GM03348 (cell line): ENCODE data around the gene ELP2.
A peak's percentile ranks its signal among the peaks of the same experiment; 100 is the strongest.
"Not testable (repeated sequence)": the region's sequence is repeated elsewhere in the genome, so short reads cannot be mapped to it uniquely, and the experiment has no call there.

Experiments
- DNase-seq: peaks from one replicate; pipeline ENCODE4 v3.0.0; 2012; ENCODE audit warnings: low spot score

ELP2 gene

DNA sequence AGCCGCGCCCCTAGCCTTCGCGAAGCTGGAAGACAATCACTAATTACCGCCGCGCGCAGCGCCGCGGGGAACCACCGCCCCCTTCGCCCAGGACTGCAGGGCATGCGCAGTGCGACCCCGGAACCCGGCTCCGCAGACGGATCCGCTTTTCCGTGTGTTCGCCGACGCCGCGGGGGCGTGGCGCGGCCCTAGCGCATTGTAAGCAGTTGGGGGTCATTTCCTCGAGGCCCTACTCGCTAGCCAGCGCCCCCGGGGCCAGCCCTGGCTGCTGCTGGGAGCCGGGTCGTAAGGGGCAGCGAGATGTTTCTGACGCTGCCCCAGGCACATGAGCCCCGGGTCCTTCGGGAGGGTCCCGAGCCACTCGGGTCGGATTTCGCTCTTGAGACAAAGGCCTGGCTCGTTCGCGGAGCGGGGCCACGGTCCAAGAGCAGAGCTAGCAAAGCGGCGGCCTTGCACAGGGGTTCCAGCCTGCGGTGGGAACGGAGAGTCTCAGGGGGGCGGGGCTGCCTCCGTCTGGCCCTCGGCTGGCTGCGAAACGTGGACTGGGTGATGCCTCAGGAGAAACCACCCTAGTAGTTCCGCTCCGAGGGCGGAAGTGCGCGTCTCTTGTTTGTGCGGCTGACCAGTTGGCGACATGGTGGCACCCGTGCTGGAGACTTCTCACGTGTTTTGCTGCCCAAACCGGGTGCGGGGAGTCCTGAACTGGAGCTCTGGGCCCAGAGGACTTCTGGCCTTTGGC is at the start of gene ELP2, which contains the start of gene SLC39A6:
Gene ELP2 (plus strand): TSS at position 600 of the 739 bp plus-strand sequence. CDS start 35 bp downstream, at position 635.
Gene SLC39A6 (minus strand): TSS at position 41 of the 739 bp plus-strand sequence. CDS start 2,333 bp downstream, outside the sequence.
- peak; percentile 99 for DNase-seq

DNA sequence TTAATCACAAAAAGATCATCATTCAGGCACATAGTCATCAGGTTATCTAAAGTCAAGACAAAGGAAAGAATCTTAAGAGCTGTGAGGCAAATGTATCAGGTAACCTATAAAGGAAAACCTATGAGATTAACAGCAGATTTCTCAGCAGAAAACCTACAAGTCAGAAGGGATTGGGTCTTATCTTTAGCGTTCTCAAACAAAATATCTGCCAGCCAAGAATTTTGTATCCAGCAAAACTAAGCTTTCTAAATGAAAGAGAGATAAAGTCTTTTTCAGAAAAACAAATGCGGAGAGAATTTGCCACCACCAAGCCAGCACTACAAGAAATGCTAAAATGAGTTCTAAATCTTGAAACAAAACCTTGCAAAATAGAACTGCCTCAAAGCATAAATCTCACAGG is 48.6 kb upstream of the ELP2 start:
- not testable (repeated sequence) for DNase-seq

- DNase-seq: no peak
These were observed 46.0 kb upstream of the ELP2 start for GRCh38 chr18:36083729-36084128.

DNA sequence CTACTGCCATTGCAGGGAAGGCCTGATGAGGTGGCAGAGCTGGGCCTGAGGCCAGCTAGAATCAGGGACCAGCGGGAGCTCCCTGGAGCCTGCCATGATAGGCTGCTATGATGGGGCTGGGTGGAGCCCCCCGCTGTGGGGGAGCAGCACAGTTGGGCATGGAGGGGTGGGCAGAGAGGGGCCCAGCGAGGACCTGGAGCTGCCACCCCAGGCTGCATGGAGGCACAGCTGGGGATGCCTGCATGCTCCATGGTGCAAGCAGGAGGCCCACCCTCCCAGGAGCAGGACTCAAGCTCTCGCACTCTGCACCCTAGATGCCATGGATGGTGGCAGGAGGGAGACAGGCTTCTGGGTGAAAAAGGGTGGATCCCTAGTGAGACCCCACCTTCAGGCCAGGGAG is 44.5 kb upstream of the ELP2 start:
- DNase-seq: no peak

GRCh38 chr18:36086186-36086585 is 43.5 kb upstream of the ELP2 start:
- no peak for DNase-seq

- no peak for DNase-seq
These were observed 41.4 kb upstream of the ELP2 start for GRCh38 chr18:36088256-36088655.

DNA sequence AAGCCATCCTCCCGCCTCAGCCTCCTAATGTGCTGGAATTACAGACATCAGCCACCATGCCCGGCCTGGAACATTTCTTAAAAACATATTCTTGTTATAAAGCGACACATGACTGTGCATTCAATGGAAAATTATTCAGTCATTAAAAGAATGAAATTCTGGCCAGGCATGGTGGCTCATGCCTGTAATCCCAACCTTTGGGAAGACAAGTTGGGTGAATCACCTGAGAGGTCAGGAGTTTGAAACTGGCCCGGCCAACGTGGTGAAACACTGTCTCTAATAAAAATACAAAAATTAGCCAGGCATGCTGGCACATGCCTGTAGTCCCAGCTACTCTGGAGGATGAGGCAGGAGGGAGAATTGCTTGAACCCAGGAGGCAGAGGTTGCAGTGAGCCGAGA is 40.7 kb upstream of the ELP2 start:
- no peak for DNase-seq

- not testable (repeated sequence) for DNase-seq
These were observed 37.6 kb upstream of the ELP2 start for GRCh38 chr18:36092116-36092515.

DNA sequence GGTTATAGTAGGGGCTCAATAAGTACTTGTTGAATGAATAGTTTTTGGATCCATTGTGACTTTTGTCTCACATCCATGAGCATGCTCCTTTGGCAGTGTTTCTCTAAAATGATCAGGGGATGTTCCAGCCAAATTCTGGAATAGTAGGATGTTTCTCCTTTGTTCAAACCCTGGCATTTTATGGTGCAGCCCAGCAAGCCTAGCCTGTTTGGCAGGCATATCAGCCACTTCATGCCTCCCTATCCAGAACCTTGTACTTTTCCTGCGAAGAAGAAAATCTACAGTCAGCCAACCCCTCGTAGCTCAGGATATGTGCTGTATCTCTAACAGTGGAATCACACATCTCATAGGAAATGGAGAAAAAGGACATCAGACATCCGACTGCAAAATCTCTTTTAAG is 35.3 kb upstream of the ELP2 start:
- DNase-seq: no peak

- peak; percentile 66 for DNase-seq
These were observed 33.7 kb upstream of the ELP2 start for GRCh38 chr18:36095936-36096519.

DNA sequence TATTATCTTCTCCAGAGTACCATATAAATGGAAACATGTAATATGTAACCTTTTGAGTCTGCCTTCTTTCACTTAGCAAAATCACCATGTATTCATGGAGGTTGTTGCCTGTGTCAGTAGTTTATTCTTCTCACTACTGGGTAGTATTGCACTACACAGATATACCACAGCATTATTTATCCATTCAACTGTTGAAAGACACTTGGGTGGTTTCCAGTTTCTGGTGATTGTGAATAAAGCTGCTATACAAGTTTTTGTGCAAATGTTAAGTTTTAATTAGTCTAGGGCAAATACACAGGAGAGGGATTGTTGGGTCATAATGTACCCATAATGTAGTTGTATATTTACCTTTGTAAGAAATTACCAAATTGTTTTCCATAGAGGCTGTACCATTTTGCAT is 32.7 kb upstream of the ELP2 start:
- DNase-seq: no peak

- DNase-seq: no peak
These were observed 30.4 kb upstream of the ELP2 start for GRCh38 chr18:36099311-36099710.

GRCh38 chr18:36101943-36102342 is 27.8 kb upstream of the ELP2 start:
- DNase-seq: no peak

DNA sequence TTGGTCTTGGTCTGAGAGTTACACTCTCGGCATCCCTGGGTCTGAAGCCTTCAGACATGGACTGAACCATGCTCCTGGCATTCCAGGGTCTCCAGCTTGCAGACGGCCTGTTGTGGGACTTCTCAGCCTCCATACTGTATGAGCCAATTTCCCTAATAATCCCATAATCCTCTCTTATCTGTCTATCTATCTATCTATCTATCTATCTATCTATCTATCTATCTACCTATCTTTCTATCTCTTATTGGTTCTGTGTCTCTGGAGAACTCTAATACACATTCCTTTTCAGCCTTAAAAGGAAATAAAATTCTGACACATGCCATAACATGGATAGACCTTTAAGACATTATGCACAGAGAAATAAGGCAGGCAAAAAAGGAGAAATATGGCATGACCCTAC is 24.9 kb upstream of the ELP2 start:
- DNase-seq: no peak

DNA sequence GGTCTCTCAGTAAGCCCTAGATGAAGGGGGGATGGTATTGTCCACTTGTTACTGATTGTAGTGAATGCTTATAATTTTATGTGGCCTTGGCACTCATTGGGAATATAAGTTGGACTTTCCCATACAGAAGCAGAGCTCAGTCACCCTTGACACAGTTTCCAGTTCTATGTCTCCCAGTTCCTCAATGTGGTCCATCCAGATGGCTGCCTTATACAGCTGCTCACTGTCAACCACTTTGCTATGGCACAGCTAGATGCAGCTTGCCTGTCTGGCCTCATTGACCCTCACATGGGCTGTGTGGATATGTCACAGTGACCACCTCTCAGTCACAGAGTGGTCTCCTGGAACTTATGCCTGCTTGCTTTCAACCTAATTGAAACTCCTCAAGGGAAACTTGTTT is 22.2 kb upstream of the ELP2 start:
- DNase-seq: no peak

GRCh38 chr18:36108196-36108595 is 21.5 kb upstream of the ELP2 start:
- no peak for DNase-seq

DNA sequence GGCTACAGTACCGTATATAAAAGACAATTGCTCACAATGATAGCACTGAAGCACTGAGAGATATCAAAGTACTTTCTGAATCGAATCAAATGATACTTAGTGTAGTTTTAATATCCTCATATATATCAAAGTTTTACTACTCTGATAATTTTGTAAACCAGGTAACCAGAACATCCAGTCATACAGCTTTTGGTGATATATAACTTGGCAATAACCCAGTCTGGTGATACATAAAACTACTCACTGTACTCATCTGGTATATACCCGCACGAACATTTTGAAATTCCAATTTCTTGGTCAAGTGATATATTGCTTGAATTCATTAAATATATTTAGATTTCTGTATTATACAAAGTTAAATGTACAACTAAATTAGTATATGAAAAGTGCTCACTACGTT is 21.1 kb upstream of the ELP2 start:
- DNase-seq: no peak

GRCh38 chr18:36109737-36110136 is 20.0 kb upstream of the ELP2 start:
- no peak for DNase-seq

- no peak for DNase-seq
These were observed 17.4 kb upstream of the ELP2 start for GRCh38 chr18:36112302-36112701.

- DNase-seq: no peak
These were observed 15.4 kb upstream of the ELP2 start for GRCh38 chr18:36114251-36114650.

DNA sequence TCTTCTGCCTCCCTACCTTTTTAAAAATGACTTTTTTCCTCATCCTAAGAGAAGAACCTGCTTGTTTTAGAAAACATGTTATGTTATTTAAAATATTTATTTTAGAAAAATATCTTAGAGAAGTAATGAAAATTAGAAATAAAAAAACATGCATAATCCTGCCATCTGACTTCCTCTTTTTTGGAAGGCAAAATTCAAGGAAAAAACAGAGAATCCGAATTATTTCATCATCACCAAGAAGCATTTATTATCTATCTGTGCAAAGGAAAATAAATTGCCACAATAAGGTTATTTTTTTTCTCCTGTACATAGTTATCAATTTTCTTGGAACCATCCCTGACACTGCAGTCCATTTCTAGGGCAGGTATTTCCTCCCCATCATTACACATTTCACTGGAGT is 15.0 kb upstream of the ELP2 start:
- no peak for DNase-seq

DNA sequence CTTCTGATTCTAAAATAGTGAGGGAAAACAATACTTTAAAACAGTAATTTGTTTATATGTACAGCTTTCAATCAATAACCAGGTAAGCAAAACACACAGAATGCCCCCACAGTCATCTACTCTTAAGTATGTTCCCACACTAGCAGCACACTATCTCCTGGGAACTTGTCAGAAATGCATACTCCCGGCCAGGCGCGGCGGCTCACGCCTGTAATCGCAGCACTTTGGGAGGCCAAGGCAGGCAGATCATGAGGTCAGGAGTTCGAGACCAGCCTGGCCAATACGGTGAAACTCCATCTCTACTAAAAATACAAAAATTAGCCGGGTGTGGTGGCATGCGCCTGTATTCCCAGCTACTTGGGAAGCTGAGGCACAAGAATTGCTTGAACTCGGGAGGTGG is 12.9 kb upstream of the ELP2 start:
- DNase-seq: not testable (repeated sequence)

- no peak for DNase-seq
These were observed 9.4 kb upstream of the ELP2 start for GRCh38 chr18:36120297-36120696.

DNA sequence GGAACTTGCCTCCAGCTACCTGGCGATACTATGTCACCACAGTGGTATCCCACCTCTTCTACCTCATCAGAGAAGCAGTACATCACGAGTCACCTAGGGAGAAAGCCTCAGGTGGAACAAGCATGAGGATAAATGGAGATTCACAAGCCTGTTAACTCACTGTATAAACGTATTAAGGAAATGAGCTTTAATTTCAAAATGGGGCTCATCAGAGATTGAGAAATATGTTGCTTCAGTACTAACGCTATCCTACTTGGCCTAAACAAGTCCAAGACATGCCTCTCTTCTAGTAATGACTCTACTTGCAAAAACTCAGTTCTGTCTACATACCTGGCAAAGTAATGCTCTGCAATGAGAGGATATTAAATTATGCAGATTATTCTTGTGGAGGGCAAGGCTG is 4.9 kb upstream of the ELP2 start:
- no peak for DNase-seq
